Natural killer cell treated with Interleukin-12 subunit alpha and Interleukin-12 subunit beta and Interleukin-15 and Interleukin-18, amount 100 ng/mL, for 72 hours (primary cell): ENCODE measurements around the gene ARF3. TPM values are rescaled to one million over a fixed set of nuclear protein-coding genes. Genes with fewer than 3 reads are reported as not detected.
A peak's percentile ranks its signal among the peaks of the same experiment; 100 is the strongest.

Source experiments
- ATAC-seq, 2 donors: fragments of 150-1000 bp; cut with Tn5 transposase in 1 of 2; sonication (Bioruptor Pico), chemical (Tn5 transposase) in 1 of 2; 2 replicates each; pipeline ENCODE4 v1.10.0; 2021
- DNase-seq: peaks from one replicate; pipeline ENCODE4 v3.0.0; 2022; ENCODE audit warnings: low spot score
- H3K27ac Mint-ChIP-seq, 2 donors: 1 replicate in 1 of 2; 2 replicates in 1 of 2; pipeline ENCODE4 v1.8.0; 2022; ENCODE audit warnings: mixed read lengths in 2 of 2, mild to moderate bottlenecking in 1 of 2, moderate library complexity in 1 of 2
- H3K27me3 Mint-ChIP-seq, 2 donors: 1 replicate in 1 of 2; 2 replicates in 1 of 2; pipeline ENCODE4 v1.8.0; 2022; ENCODE audit warnings: mixed read lengths in 2 of 2
- H3K36me3 Mint-ChIP-seq: one replicate; pipeline ENCODE4 v1.8.0; 2022; ENCODE audit warnings: mixed read lengths
- H3K4me1 Mint-ChIP-seq, 2 donors: 1 replicate in 1 of 2; 2 replicates in 1 of 2; pipeline ENCODE4 v1.8.0; 2022; ENCODE audit warnings: low read depth in 2 of 2, mixed read lengths in 2 of 2, mild to moderate bottlenecking in 1 of 2
- H3K4me3 Mint-ChIP-seq: one replicate; pipeline ENCODE4 v1.8.0; 2022; ENCODE audit warnings: mixed read lengths
- H3K9me3 Mint-ChIP-seq: 2 replicates; pipeline ENCODE4 v1.8.0; 2022; ENCODE audit warnings: mixed read lengths
- total RNA-seq, 2 donors: library from RNA; stranded (reverse); gene quantifications; one replicate each; pipeline ENCODE4 v1.2.3, GENCODE V29; 2022

Gene ARF3
- total RNA-seq, 2 donors from 2014 or later, result 125 to 156 TPM

GRCh38 chr12:48977290-48978281 lies 20.3 kb upstream of the ARF3 start:
- Mint-ChIP-seq H3K27ac (peak overlapping the region in 1 of 2 donors; percentile 54), H3K4me1 (peaks cover 48 to 54% of the 10 kb centered on the region in 2 donors), H3K36me3 (no peaks in the 10 kb centered on the region), H3K4me3 (peak overlapping the region; percentile 66), H3K9me3 (no peaks in the 10 kb centered on the region), H3K27me3 (peaks cover 33 to 46% of the 10 kb centered on the region in 2 donors)
- peak; percentile 86 for DNase-seq
- ATAC-seq, result peak; percentile 79 to 82

- Mint-ChIP-seq H3K27me3 (peaks cover 36 to 41% of the 10 kb centered on the region in 2 donors), H3K9me3 (no peaks in the 10 kb centered on the region), H3K36me3 (no peaks in the 10 kb centered on the region), H3K4me1 (peaks cover 45% of the 10 kb centered on the region in 2 donors), H3K4me3 (no peak overlapping the region), H3K27ac (no peak overlapping the region)
- DNase-seq (peak; percentile 67), ATAC-seq (no peak)
These were observed 16.8 kb upstream of the ARF3 start for GRCh38 chr12:48973941-48974673.

GRCh38 chr12:48973531-48973930 lies 16.2 kb upstream of the ARF3 start:
- H3K4me1 Mint-ChIP-seq, result peaks cover 40 to 44% of the 10 kb centered on the region in 2 donors
- ATAC-seq (no peak), DNase-seq (no peak)
- H3K36me3 Mint-ChIP-seq, result no peaks in the 10 kb centered on the region
- no peaks in the 10 kb centered on the region for H3K9me3 Mint-ChIP-seq
- no peak overlapping the region for H3K27ac Mint-ChIP-seq
- peaks cover 36 to 39% of the 10 kb centered on the region in 2 donors for H3K27me3 Mint-ChIP-seq
- no peak overlapping the region for H3K4me3 Mint-ChIP-seq

- peaks cover 36 to 39% of the 10 kb centered on the region in 2 donors for H3K27me3 Mint-ChIP-seq
- no peak overlapping the region for H3K27ac Mint-ChIP-seq
- H3K4me3 Mint-ChIP-seq, result no peak overlapping the region
- H3K9me3 Mint-ChIP-seq, result no peaks in the 10 kb centered on the region
- peaks cover 40 to 44% of the 10 kb centered on the region in 2 donors for H3K4me1 Mint-ChIP-seq
- no peaks in the 10 kb centered on the region for H3K36me3 Mint-ChIP-seq
- no peak for ATAC-seq
- DNase-seq, result no peak
These were observed 15.7 kb upstream of the ARF3 start for GRCh38 chr12:48972952-48973483.

- H3K27me3 Mint-ChIP-seq, result peaks cover 31 to 34% of the 10 kb centered on the region in 2 donors
- ATAC-seq (peak; percentile 75 to 79), DNase-seq (peak; percentile 72)
These were observed 15.1 kb upstream of the ARF3 start for GRCh38 chr12:48972213-48972951.

GRCh38 chr12:48970702-48971334 lies 13.5 kb upstream of the ARF3 start:
- ATAC-seq (no peak), DNase-seq (no peak)
- Mint-ChIP-seq H3K4me1 (peaks cover 27 to 32% of the 10 kb centered on the region in 2 donors), H3K9me3 (no peaks in the 10 kb centered on the region), H3K4me3 (peak overlapping the region; percentile 67), H3K27me3 (peaks cover 26 to 28% of the 10 kb centered on the region in 2 donors), H3K36me3 (no peaks in the 10 kb centered on the region), H3K27ac (no peak overlapping the region)

More at GRCh38 chr12:48972213-48972951, 15.1 kb upstream of the ARF3 start:
- peak overlapping the region; percentile 67 for H3K4me3 Mint-ChIP-seq
- H3K4me1 Mint-ChIP-seq, result peaks cover 34 to 38% of the 10 kb centered on the region in 2 donors
- H3K9me3 Mint-ChIP-seq, result no peaks in the 10 kb centered on the region
- H3K27ac Mint-ChIP-seq, result no peak overlapping the region
- no peaks in the 10 kb centered on the region for H3K36me3 Mint-ChIP-seq

- Mint-ChIP-seq H3K27ac (no peak overlapping the region), H3K27me3 (peaks cover 26 to 28% of the 10 kb centered on the region in 2 donors), H3K4me1 (peaks cover 27 to 32% of the 10 kb centered on the region in 2 donors), H3K4me3 (peak overlapping the region; percentile 67), H3K36me3 (no peaks in the 10 kb centered on the region), H3K9me3 (no peaks in the 10 kb centered on the region)
- ATAC-seq, result peak; percentile 34 to 67
- peak; percentile 66 for DNase-seq
These were observed 12.8 kb upstream of the ARF3 start for GRCh38 chr12:48969833-48970701.

- H3K27ac Mint-ChIP-seq, result no peak overlapping the region
- peaks cover 19 to 23% of the 10 kb centered on the region in 2 donors for H3K27me3 Mint-ChIP-seq
- peak overlapping the region; percentile 15 for H3K4me3 Mint-ChIP-seq
- no peaks in the 10 kb centered on the region for H3K36me3 Mint-ChIP-seq
- ATAC-seq (no peak), DNase-seq (no peak)
- peaks cover 27% of the 10 kb centered on the region in 2 donors for H3K4me1 Mint-ChIP-seq
- H3K9me3 Mint-ChIP-seq, result no peaks in the 10 kb centered on the region
These were observed 12.0 kb upstream of the ARF3 start for GRCh38 chr12:48969160-48969771.

- DNase-seq (no peak), ATAC-seq (no peak)
- no peak overlapping the region for H3K4me3 Mint-ChIP-seq
- no peaks in the 10 kb centered on the region for H3K9me3 Mint-ChIP-seq
- H3K4me1 Mint-ChIP-seq, result peaks cover 25 to 27% of the 10 kb centered on the region in 2 donors
- no peaks in the 10 kb centered on the region for H3K36me3 Mint-ChIP-seq
- H3K27me3 Mint-ChIP-seq, result peaks cover 17 to 20% of the 10 kb centered on the region in 2 donors
- H3K27ac Mint-ChIP-seq, result no peak overlapping the region
These were observed 11.2 kb upstream of the ARF3 start for GRCh38 chr12:48968467-48968866.

GRCh38 chr12:48967991-48968390 lies 10.7 kb upstream of the ARF3 start:
- H3K4me1 Mint-ChIP-seq, result peaks cover 25 to 26% of the 10 kb centered on the region in 2 donors
- H3K4me3 Mint-ChIP-seq, result no peak overlapping the region
- ATAC-seq (no peak), DNase-seq (no peak)
- peaks cover 17 to 18% of the 10 kb centered on the region in 2 donors for H3K27me3 Mint-ChIP-seq
- no peaks in the 10 kb centered on the region for H3K9me3 Mint-ChIP-seq
- H3K36me3 Mint-ChIP-seq, result no peaks in the 10 kb centered on the region
- H3K27ac Mint-ChIP-seq, result no peak overlapping the region

GRCh38 chr12:48966177-48966895 lies 9.0 kb upstream of the ARF3 start:
- Mint-ChIP-seq H3K27ac (no peak overlapping the region), H3K4me1 (peaks cover 9 to 12% of the 10 kb centered on the region in 2 donors), H3K36me3 (no peaks in the 10 kb centered on the region), H3K27me3 (peaks cover 9 to 10% of the 10 kb centered on the region in 2 donors), H3K4me3 (no peak overlapping the region), H3K9me3 (no peaks in the 10 kb centered on the region)
- ATAC-seq (no peak), DNase-seq (no peak)
